Rectal smooth muscle tissue (tissue), 1 donor: ENCODE results near the gene PPP6R3.
"Not testable (repeated sequence)": the region's sequence is repeated elsewhere in the genome, so short reads cannot be mapped to it uniquely, and the experiment has no call there.

Source experiments
- H3K27ac ChIP-seq: one replicate; pipeline ENCODE4 v1.7.0; 2013; ENCODE audit warnings: low read depth, low read length, inconsistent platforms
- H3K27me3 ChIP-seq: one replicate; pipeline ENCODE4 v1.7.0; 2013; ENCODE audit warnings: low read length; ENCODE audit not compliant: control insufficient read depth, insufficient read depth
- H3K36me3 ChIP-seq: one replicate; pipeline ENCODE4 v1.7.0; 2013; ENCODE audit warnings: low read length; ENCODE audit not compliant: control insufficient read depth, insufficient read depth
- H3K4me1 ChIP-seq: one replicate; pipeline ENCODE4 v1.7.0; 2013; ENCODE audit warnings: low read length; ENCODE audit not compliant: control insufficient read depth, insufficient read depth
- H3K4me3 ChIP-seq: one replicate; pipeline ENCODE4 v1.7.0; 2013; ENCODE audit warnings: low read length
- H3K9ac ChIP-seq: one replicate; pipeline ENCODE4 v1.7.0; 2013; ENCODE audit warnings: low read length

The PPP6R3 gene

GRCh38 chr11:68527585-68527984 lies 67.0 kb downstream of the PPP6R3 start:
- Histone ChIP-seq H3K4me1 (peaks cover 9% of the 10 kb centered on the region), H3K4me3 (no peak overlapping the region), H3K36me3 (peaks cover 11% of the 10 kb centered on the region), H3K9ac (no peak overlapping the region), H3K27ac (no peak overlapping the region), H3K27me3 (no peaks in the 10 kb centered on the region)

- Histone ChIP-seq H3K36me3 (peaks cover 6% of the 10 kb centered on the region), H3K4me3 (no peak overlapping the region), H3K27ac (no peak overlapping the region), H3K4me1 (peaks cover 9% of the 10 kb centered on the region), H3K9ac (no peak overlapping the region), H3K27me3 (no peaks in the 10 kb centered on the region)
Observed at GRCh38 chr11:68528630-68529029, 68.1 kb downstream of the PPP6R3 start.

GRCh38 chr11:68531129-68531693 lies 70.7 kb downstream of the PPP6R3 start:
- H3K27ac ChIP-seq = no peak overlapping the region
- peaks cover 17% of the 10 kb centered on the region for H3K4me1 ChIP-seq
- no peak overlapping the region for H3K4me3 ChIP-seq
- peaks cover 6% of the 10 kb centered on the region for H3K36me3 ChIP-seq
- H3K9ac ChIP-seq = no peak overlapping the region
- H3K27me3 ChIP-seq = no peaks in the 10 kb centered on the region

- Histone ChIP-seq H3K9ac (no peak overlapping the region), H3K4me1 (peaks cover 25% of the 10 kb centered on the region), H3K27me3 (no peaks in the 10 kb centered on the region), H3K36me3 (no peaks in the 10 kb centered on the region), H3K27ac (no peak overlapping the region), H3K4me3 (no peak overlapping the region)
Observed at GRCh38 chr11:68532727-68533369, 72.3 kb downstream of the PPP6R3 start.

- Histone ChIP-seq H3K27ac (no peak overlapping the region), H3K9ac (no peak overlapping the region), H3K4me3 (no peak overlapping the region), H3K27me3 (no peaks in the 10 kb centered on the region), H3K4me1 (peaks cover 22% of the 10 kb centered on the region), H3K36me3 (peaks cover 3% of the 10 kb centered on the region)
Observed at GRCh38 chr11:68533945-68534344, 73.4 kb downstream of the PPP6R3 start.

GRCh38 chr11:68535098-68535497 lies 74.5 kb downstream of the PPP6R3 start:
- Histone ChIP-seq H3K27me3 (no peaks in the 10 kb centered on the region), H3K9ac (no peak overlapping the region), H3K27ac (peak overlapping the region; percentile 28)

GRCh38 chr11:68536706-68537105 lies 76.2 kb downstream of the PPP6R3 start:
- Histone ChIP-seq H3K36me3 (peaks cover 4% of the 10 kb centered on the region), H3K27me3 (no peaks in the 10 kb centered on the region), H3K4me3 (no peak overlapping the region), H3K4me1 (peaks cover 22% of the 10 kb centered on the region), H3K9ac (no peak overlapping the region), H3K27ac (peak overlapping the region; percentile 53)

More at GRCh38 chr11:68535098-68535497, 74.5 kb downstream of the PPP6R3 start:
- H3K36me3 ChIP-seq = peaks cover 4% of the 10 kb centered on the region
- H3K4me1 ChIP-seq = peaks cover 22% of the 10 kb centered on the region
- no peak overlapping the region for H3K4me3 ChIP-seq

- no peak overlapping the region for H3K27ac ChIP-seq
- H3K27me3 ChIP-seq = no peaks in the 10 kb centered on the region
- H3K9ac ChIP-seq = no peak overlapping the region
- peaks cover 4% of the 10 kb centered on the region for H3K36me3 ChIP-seq
- H3K4me1 ChIP-seq = peaks cover 27% of the 10 kb centered on the region
- H3K4me3 ChIP-seq = no peak overlapping the region
Observed at GRCh38 chr11:68538025-68538424, 77.5 kb downstream of the PPP6R3 start.

- peaks cover 33% of the 10 kb centered on the region for H3K4me1 ChIP-seq
Observed at GRCh38 chr11:68539395-68539794, 78.8 kb downstream of the PPP6R3 start.

GRCh38 chr11:68540504-68540903 lies 80.0 kb downstream of the PPP6R3 start:
- not testable (repeated sequence) for H3K27me3 ChIP-seq, H3K9ac ChIP-seq, H3K27ac ChIP-seq, H3K36me3 ChIP-seq, H3K4me3 ChIP-seq
- peaks cover 27% of the 10 kb centered on the region for H3K4me1 ChIP-seq

More at GRCh38 chr11:68539395-68539794, 78.8 kb downstream of the PPP6R3 start:
- H3K27ac ChIP-seq = no peak overlapping the region
- H3K27me3 ChIP-seq = no peaks in the 10 kb centered on the region
- no peak overlapping the region for H3K4me3 ChIP-seq
- H3K9ac ChIP-seq = no peak overlapping the region
- peaks cover 4% of the 10 kb centered on the region for H3K36me3 ChIP-seq

GRCh38 chr11:68541116-68541515 lies 80.6 kb downstream of the PPP6R3 start:
- no peak overlapping the region for H3K9ac ChIP-seq
- no peaks in the 10 kb centered on the region for H3K27me3 ChIP-seq
- peaks cover 24% of the 10 kb centered on the region for H3K4me1 ChIP-seq
- H3K27ac ChIP-seq = no peak overlapping the region
- H3K36me3 ChIP-seq = peaks cover 4% of the 10 kb centered on the region
- no peak overlapping the region for H3K4me3 ChIP-seq

- no peak overlapping the region for H3K9ac ChIP-seq
- peak overlapping the region; percentile 33 for H3K27ac ChIP-seq
- peaks cover 16% of the 10 kb centered on the region for H3K4me1 ChIP-seq
- H3K4me3 ChIP-seq = no peak overlapping the region
- H3K27me3 ChIP-seq = no peaks in the 10 kb centered on the region
- H3K36me3 ChIP-seq = peaks cover 4% of the 10 kb centered on the region
Observed at GRCh38 chr11:68541991-68542390, 81.4 kb downstream of the PPP6R3 start.

GRCh38 chr11:68542617-68543016 lies 82.1 kb downstream of the PPP6R3 start:
- H3K4me1 ChIP-seq = peaks cover 16% of the 10 kb centered on the region
- H3K27ac ChIP-seq = peak overlapping the region; percentile 68

More at GRCh38 chr11:68542617-68543016, 82.1 kb downstream of the PPP6R3 start:
- Histone ChIP-seq H3K9ac (no peak overlapping the region), H3K36me3 (peaks cover 7% of the 10 kb centered on the region), H3K27me3 (no peaks in the 10 kb centered on the region), H3K4me3 (no peak overlapping the region)
